Neural progenitor cell (in vitro differentiated cells): ENCODE measurements around the gene HNRNPAB. TPM values are rescaled to one million over a fixed set of nuclear protein-coding genes. Genes with fewer than 3 reads are reported as not detected.

Experiments
- DNase-seq: peaks from one replicate; pipeline ENCODE4 v3.0.0-alpha.2; 2016; ENCODE audit warnings: low spot score
- H2AFZ ChIP-seq: fragments of 200-600 bp; sonication (generic); replicated peaks from 2 replicates; pipeline ENCODE4 v1.6.1; 2016; ENCODE audit warnings: antibody characterized with exemption
- H3F3A ChIP-seq: fragments of 200-600 bp; sonication (generic); 2 replicates; pipeline ENCODE4 v1.6.1; 2016; ENCODE audit warnings: antibody characterized with exemption, low read depth
- H3K27ac ChIP-seq: fragments of 200-600 bp; sonication (generic); 2 replicates; pipeline ENCODE4 v1.5.1; 2016; ENCODE audit warnings: mild to moderate bottlenecking
- H3K27me3 ChIP-seq: fragments of 200-600 bp; sonication (generic); 2 replicates; pipeline ENCODE4 v1.6.1; 2016; ENCODE audit warnings: mild to moderate bottlenecking, moderate library complexity
- H3K36me3 ChIP-seq: fragments of 200-600 bp; sonication (generic); 2 replicates; pipeline ENCODE4 v1.5.1; 2016
- H3K4me1 ChIP-seq: fragments of 200-600 bp; sonication (generic); 2 replicates; pipeline ENCODE4 v1.6.1; 2016; ENCODE audit warnings: mixed run types
- H3K4me2 ChIP-seq: fragments of 200-600 bp; sonication (generic); 2 replicates; pipeline ENCODE4 v1.6.1; 2016
- H3K4me3 ChIP-seq: fragments of 200-600 bp; sonication (generic); 2 replicates; pipeline ENCODE4 v1.5.1; 2016
- H3K79me2 ChIP-seq: fragments of 200-600 bp; sonication (generic); 2 replicates; pipeline ENCODE4 v1.6.1; 2016; ENCODE audit warnings: low read depth
- H3K9ac ChIP-seq: fragments of 200-600 bp; sonication (generic); 2 replicates; pipeline ENCODE4 v1.6.1; 2016
- H3K9me3 ChIP-seq: fragments of 200-600 bp; sonication (generic); 2 replicates; pipeline ENCODE4 v1.5.1; 2016; ENCODE audit warnings: low read depth
- H4K20me1 ChIP-seq: fragments of 200-600 bp; sonication (generic); 2 replicates; pipeline ENCODE4 v1.6.1; 2016; ENCODE audit warnings: low read depth
- H3K27ac Mint-ChIP-seq: 3 replicates; pipeline ENCODE4 v1.8.0; 2021; ENCODE audit warnings: mixed read lengths
- H3K27me3 Mint-ChIP-seq: 2 replicates; pipeline ENCODE4 v1.8.0; 2022; ENCODE audit warnings: low read depth, mild to moderate bottlenecking, inconsistent platforms, moderate library complexity, mixed read lengths; ENCODE audit not compliant: insufficient read depth
- H3K36me3 Mint-ChIP-seq: 3 replicates; pipeline ENCODE4 v1.8.0; 2021; ENCODE audit warnings: mixed read lengths
- H3K4me1 Mint-ChIP-seq: 3 replicates; pipeline ENCODE4 v1.8.0; 2021; ENCODE audit warnings: mixed read lengths
- H3K4me3 Mint-ChIP-seq: 3 replicates; pipeline ENCODE4 v1.8.0; 2021; ENCODE audit warnings: mild to moderate bottlenecking, moderate library complexity, mixed read lengths
- H3K9me3 Mint-ChIP-seq: 3 replicates; pipeline ENCODE4 v1.8.0; 2020; ENCODE audit warnings: mixed read lengths
- CTCF ChIP-seq: fragments of 200-600 bp; sonication (generic); IDR thresholded peaks from 2 replicates; pipeline ENCODE4 v1.5.1; 2017; ENCODE audit warnings: antibody characterized with exemption, mild to moderate bottlenecking
- EZH2 ChIP-seq: fragments of 200-600 bp; sonication (generic); IDR thresholded peaks from 2 replicates; pipeline ENCODE4 v1.6.1; 2017; ENCODE audit warnings: antibody characterized with exemption, mild to moderate bottlenecking, moderate library complexity
- EZH2phosphoT487 ChIP-seq: fragments of 200-600 bp; sonication (generic); IDR thresholded peaks from 2 replicates; pipeline ENCODE4 v1.6.1; 2017; ENCODE audit warnings: antibody characterized with exemption
- total RNA-seq: library from RNA; depleted of rRNA; stranded (reverse); fragments of >200 nt; gene quantifications from 2 replicates; pipeline ENCODE4 v1.2.3, GENCODE V29; 2015; ENCODE audit warnings: low replicate concordance

HNRNPAB gene
- total RNA-seq, 1 donor from 2014 or later = 195 TPM

GRCh38 chr5:178259623-178260536 lies 55.5 kb downstream of the HNRNPAB start:
- peaks cover 9% of the 10 kb centered on the region for H3K4me1 Mint-ChIP-seq
- H3K4me1 ChIP-seq = peaks cover 10% of the 10 kb centered on the region
- H3F3A ChIP-seq = no peaks in the 10 kb centered on the region
- no peak overlapping the region for H3K4me3 Mint-ChIP-seq
- no peaks in the 10 kb centered on the region for H3K79me2 ChIP-seq
- H3K9me3 ChIP-seq = no peaks in the 10 kb centered on the region
- no peak overlapping the region for H3K27ac Mint-ChIP-seq
- peaks cover 9% of the 10 kb centered on the region for H3K27me3 Mint-ChIP-seq
- no peak overlapping the region for H3K27ac ChIP-seq
- no peak overlapping the region for H3K9ac ChIP-seq
- no peaks in the 10 kb centered on the region for H3K27me3 ChIP-seq
- no peaks in the 10 kb centered on the region for H4K20me1 ChIP-seq
- H3K36me3 Mint-ChIP-seq = no peaks in the 10 kb centered on the region
- no peak for TF ChIP-seq EZH2phosphoT487
- TF ChIP-seq EZH2 = no peak
- TF ChIP-seq CTCF = no peak
- no peaks in the 10 kb centered on the region for H3K36me3 ChIP-seq
- no peak overlapping the region for H3K4me2 ChIP-seq
- no peak overlapping the region for H3K4me3 ChIP-seq
- no peaks in the 10 kb centered on the region for H3K9me3 Mint-ChIP-seq
- no peak overlapping the region for H2AFZ ChIP-seq
- no peak for DNase-seq

Other genes starting within 250 kb of the HNRNPAB start
- gene PROP1, start 208.3 kb upstream of the HNRNPAB start, total RNA-seq = not detected in 2 replicates
- gene N4BP3, start 91.0 kb upstream of the HNRNPAB start, total RNA-seq = 4.1 and 12.8 TPM in 2 replicates
- gene RMND5B, start 73.5 kb upstream of the HNRNPAB start, total RNA-seq = 25.3 and 25.5 TPM in 2 replicates
- gene NHP2, start 50.6 kb upstream of the HNRNPAB start, total RNA-seq = 357 and 380 TPM in 2 replicates
- gene GMCL2, start 17.2 kb upstream of the HNRNPAB start, total RNA-seq = not detected in 2 replicates
- 20.5 and 25.9 TPM in 2 replicates for gene PHYKPL, start 28.3 kb downstream of the HNRNPAB start, total RNA-seq